IPS-18c (cell line): ENCODE measurements around the gene BRD9.
A peak's percentile ranks its signal among the peaks of the same experiment; 100 is the strongest.
"Not testable (repeated sequence)": the region's sequence is repeated elsewhere in the genome, so short reads cannot be mapped to it uniquely, and the experiment has no call there.

Experiments used
- H3K4me3 ChIP-seq: 2 replicates; pipeline ENCODE4 v1.7.0; 2013; ENCODE audit warnings: low read depth, mild to moderate bottlenecking, low read length, moderate library complexity; ENCODE audit not compliant: insufficient read depth
- H3K9me3 ChIP-seq: one replicate; pipeline ENCODE4 v1.6.1; 2013; ENCODE audit warnings: mild to moderate bottlenecking, low read length, moderate library complexity; ENCODE audit not compliant: control insufficient read depth, insufficient read depth

Gene BRD9

GRCh38 chr5:892394-893136 is at the start of gene BRD9, which contains the start of gene TRIP13:
BRD9 (minus strand) TSS chr5:892801; CDS start chr5:892657, 144 bp downstream.
TRIP13 (plus strand) TSS chr5:892884; CDS start chr5:892999, 115 bp downstream.
- Histone ChIP-seq H3K9me3 (no peaks in the 10 kb centered on the region), H3K4me3 (peak within 1 kb of the TSS; percentile 96)

- H3K9me3 ChIP-seq, H3K4me3 ChIP-seq: not testable (repeated sequence)
These were observed 48.1 kb upstream of the BRD9 start for GRCh38 chr5:940741-941140.

- no peaks in the 10 kb centered on the region for H3K9me3 ChIP-seq
- no peak overlapping the region for H3K4me3 ChIP-seq
These were observed 46.8 kb upstream of the BRD9 start for GRCh38 chr5:939368-939767.

- Histone ChIP-seq H3K4me3 (no peak overlapping the region), H3K9me3 (no peaks in the 10 kb centered on the region)
These were observed 44.7 kb upstream of the BRD9 start for GRCh38 chr5:937151-937924.

- Histone ChIP-seq H3K4me3 (no peak overlapping the region), H3K9me3 (no peaks in the 10 kb centered on the region)
These were observed 43.8 kb upstream of the BRD9 start for GRCh38 chr5:936149-937144.

- Histone ChIP-seq H3K4me3 (no peak overlapping the region), H3K9me3 (no peaks in the 10 kb centered on the region)
These were observed 43.0 kb upstream of the BRD9 start for GRCh38 chr5:935510-936084.

- not testable (repeated sequence) for H3K4me3 ChIP-seq
These were observed 41.9 kb upstream of the BRD9 start for GRCh38 chr5:934381-934967.

GRCh38 chr5:933951-934350 is 41.4 kb upstream of the BRD9 start:
- H3K9me3 ChIP-seq, H3K4me3 ChIP-seq: not testable (repeated sequence)

More at GRCh38 chr5:934381-934967, 41.9 kb upstream of the BRD9 start:
- not testable (repeated sequence) for H3K9me3 ChIP-seq

- Histone ChIP-seq H3K9me3 (no peaks in the 10 kb centered on the region), H3K4me3 (no peak overlapping the region)
These were observed 40.8 kb upstream of the BRD9 start for GRCh38 chr5:933251-933861.

- H3K4me3 ChIP-seq: no peak overlapping the region
- H3K9me3 ChIP-seq: no peaks in the 10 kb centered on the region
These were observed 40.1 kb upstream of the BRD9 start for GRCh38 chr5:932628-933250.

GRCh38 chr5:932151-932627 is 39.6 kb upstream of the BRD9 start:
- no peak overlapping the region for H3K4me3 ChIP-seq
- no peaks in the 10 kb centered on the region for H3K9me3 ChIP-seq

- no peak overlapping the region for H3K4me3 ChIP-seq
These were observed 39.1 kb upstream of the BRD9 start for GRCh38 chr5:931570-932145.

GRCh38 chr5:930866-931265 is 38.3 kb upstream of the BRD9 start:
- H3K9me3 ChIP-seq: no peaks in the 10 kb centered on the region
- no peak overlapping the region for H3K4me3 ChIP-seq

More at GRCh38 chr5:931570-932145, 39.1 kb upstream of the BRD9 start:
- no peaks in the 10 kb centered on the region for H3K9me3 ChIP-seq

- Histone ChIP-seq H3K4me3 (no peak overlapping the region), H3K9me3 (no peaks in the 10 kb centered on the region)
These were observed 37.0 kb upstream of the BRD9 start for GRCh38 chr5:929596-929995.

- H3K4me3 ChIP-seq, H3K9me3 ChIP-seq: not testable (repeated sequence)
These were observed 36.6 kb upstream of the BRD9 start for GRCh38 chr5:929182-929581.
